Measurements from ENCODE around the gene KLHL40. TPM values are rescaled to one million over a fixed set of nuclear protein-coding genes. Genes with fewer than 3 reads are reported as not detected.

The KLHL40 gene
- polyA plus RNA-seq, 6 donors from 2014 or later, result not detected

DNA sequence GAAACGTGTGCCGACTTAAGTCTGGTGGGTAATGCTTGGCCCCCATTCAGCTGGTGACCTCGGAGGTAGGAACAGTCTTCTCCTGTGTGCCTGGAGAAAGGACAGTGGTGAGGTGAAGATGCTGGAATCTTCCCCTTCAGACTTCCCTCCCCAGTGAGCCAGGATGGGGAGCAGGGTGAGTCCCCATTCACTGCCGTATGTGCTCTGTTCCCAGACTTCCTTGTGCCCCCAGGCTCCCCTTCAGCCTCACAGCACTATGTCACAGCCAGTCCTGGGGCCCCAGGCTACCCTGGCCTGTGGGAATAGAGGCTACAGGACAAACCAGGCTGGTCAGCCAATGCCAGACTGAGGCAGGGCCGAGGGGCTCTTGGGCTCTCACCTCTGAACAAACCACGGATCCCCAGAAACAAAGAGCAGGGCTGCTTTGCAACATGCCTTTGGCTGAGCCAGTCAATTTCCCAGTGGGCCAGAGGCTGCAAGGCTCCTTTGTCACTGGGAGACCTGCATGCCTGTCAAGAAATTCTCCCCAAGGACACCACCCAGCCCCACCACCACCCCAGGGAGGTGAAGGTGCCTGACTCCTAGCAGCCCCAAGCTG lies 49.0 kb downstream of the KLHL40 start:
- Mint-ChIP-seq H3K27ac (peak overlapping the region in 1 of 6 donors; percentile 37), H3K4me3 (no peak overlapping the region), H3K9me3 (peaks cover 0 to 2% (median 0%) of the 10 kb centered on the region in 7 donors), H3K27me3 (peaks cover 0 to 4% (median 0%) of the 10 kb centered on the region in 3 donors), H3K4me1 (peaks cover 7 to 11% (median 9%) of the 10 kb centered on the region in 3 donors), H3K36me3 (no peaks in the 10 kb centered on the region)
- no peak for ATAC-seq (ENCODE audit: low read depth in 2 of 2)
- no peak for DNase-seq

DNA sequence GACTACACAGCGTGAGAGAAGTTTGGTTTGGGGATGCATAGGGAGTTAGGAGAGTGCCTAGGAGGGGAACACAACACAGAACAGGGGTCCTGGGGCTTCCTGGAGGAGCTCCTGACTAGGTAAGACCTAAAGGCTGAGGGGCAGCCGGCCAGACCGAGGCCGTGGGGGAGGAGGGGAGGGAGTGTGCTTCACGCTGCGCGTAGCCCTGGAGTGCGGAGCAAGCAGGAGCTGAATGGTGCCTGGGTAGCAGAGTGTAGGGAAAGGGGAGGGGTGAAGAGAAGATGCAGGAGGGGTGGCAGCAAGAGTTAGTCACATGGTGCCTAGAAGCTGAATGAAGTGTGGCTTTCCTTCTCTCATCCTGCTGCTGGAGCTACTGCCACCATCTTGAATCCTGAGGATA lies 49.7 kb downstream of the KLHL40 start:
- peaks cover 0 to 2% (median 0%) of the 10 kb centered on the region in 7 donors for H3K9me3 Mint-ChIP-seq
- H3K4me3 Mint-ChIP-seq, result no peak overlapping the region
- H3K36me3 Mint-ChIP-seq, result no peaks in the 10 kb centered on the region
- H3K27me3 Mint-ChIP-seq, result no peaks in the 10 kb centered on the region
- peaks cover 7 to 16% (median 13%) of the 10 kb centered on the region in 3 donors for H3K4me1 Mint-ChIP-seq
- H3K27ac Mint-ChIP-seq, result peak overlapping the region in 1 of 6 donors; percentile 65
- no peak for ATAC-seq (ENCODE audit: low read depth in 2 of 2)
- DNase-seq, result no peak

DNA sequence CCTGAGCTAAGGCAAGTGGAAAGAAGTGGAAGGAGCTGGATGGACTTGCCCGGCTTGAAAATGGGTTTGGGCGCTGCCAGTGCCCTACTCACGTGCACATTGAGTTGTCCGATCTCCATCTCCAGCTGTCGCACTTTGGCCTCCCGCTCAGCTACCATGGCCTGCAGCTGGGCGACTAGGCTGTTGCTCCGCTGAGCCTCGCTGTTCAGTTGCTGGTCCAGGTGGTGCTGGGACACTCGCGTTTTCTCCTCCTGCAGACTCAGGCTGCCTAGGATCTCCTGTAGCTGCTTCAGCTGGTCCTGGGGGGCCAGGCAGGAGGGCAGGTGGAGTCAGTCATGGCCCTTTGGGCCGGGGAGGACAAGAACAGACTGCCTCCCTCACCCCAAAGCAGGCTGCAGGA lies 50.3 kb downstream of the KLHL40 start:
- Mint-ChIP-seq H3K4me3 (no peak overlapping the region), H3K9me3 (peaks cover 0 to 2% (median 0%) of the 10 kb centered on the region in 7 donors), H3K27me3 (no peaks in the 10 kb centered on the region), H3K27ac (no peak overlapping the region), H3K4me1 (peaks cover 7 to 16% (median 13%) of the 10 kb centered on the region in 3 donors), H3K36me3 (no peaks in the 10 kb centered on the region)
- DNase-seq (no peak), ATAC-seq (ENCODE audit: low read depth in 2 of 2) (no peak)

DNA sequence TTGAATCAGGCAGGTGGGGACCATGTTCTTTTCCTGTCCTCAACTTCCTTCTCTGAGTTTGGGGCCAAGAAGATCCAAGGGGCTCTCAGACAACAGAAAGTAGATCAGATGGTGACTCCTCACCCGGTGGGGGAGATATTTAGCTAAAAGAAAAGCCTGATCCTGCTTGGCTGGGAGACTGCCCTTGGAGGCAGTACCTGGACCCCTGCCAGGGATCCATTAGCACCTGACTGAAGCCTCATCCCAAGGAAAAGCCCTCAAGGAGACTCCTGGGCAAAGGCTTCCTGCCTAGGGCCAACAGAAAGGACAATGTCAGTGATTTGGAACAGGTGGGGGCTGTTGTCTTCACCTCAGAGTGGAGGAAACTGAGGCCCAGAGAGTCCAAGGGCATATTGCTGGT lies 50.7 kb downstream of the KLHL40 start:
- Mint-ChIP-seq H3K4me3 (no peak overlapping the region), H3K27me3 (no peaks in the 10 kb centered on the region), H3K36me3 (no peaks in the 10 kb centered on the region), H3K4me1 (peaks cover 7 to 16% (median 13%) of the 10 kb centered on the region in 3 donors), H3K27ac (no peak overlapping the region), H3K9me3 (peaks cover 0 to 2% (median 0%) of the 10 kb centered on the region in 7 donors)
- ATAC-seq (ENCODE audit: low read depth in 2 of 2), result no peak
- no peak for DNase-seq

DNA sequence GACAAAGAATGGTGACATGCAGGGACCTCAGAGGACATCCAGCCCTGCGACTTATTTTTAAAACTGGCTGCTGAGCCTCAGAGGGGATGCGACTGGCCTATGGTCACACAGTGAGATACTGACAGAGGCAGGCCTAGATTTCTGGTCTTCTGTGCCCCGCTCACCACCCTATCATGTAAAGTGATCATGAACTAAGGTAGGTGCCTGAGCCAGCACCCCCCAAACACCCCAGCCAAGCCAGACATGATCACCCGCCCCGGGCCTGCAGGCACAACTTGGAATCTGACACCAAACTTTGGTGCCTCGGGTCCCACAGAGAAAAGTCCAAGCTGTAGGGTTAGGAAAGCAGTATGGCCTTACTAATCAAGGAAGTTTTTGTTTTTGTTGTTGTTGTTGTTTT lies 51.2 kb downstream of the KLHL40 start:
- Mint-ChIP-seq H3K4me3 (no peak overlapping the region), H3K4me1 (peaks cover 7 to 16% (median 13%) of the 10 kb centered on the region in 3 donors), H3K27ac (no peak overlapping the region), H3K9me3 (peaks cover 0 to 2% (median 0%) of the 10 kb centered on the region in 7 donors), H3K36me3 (no peaks in the 10 kb centered on the region), H3K27me3 (no peaks in the 10 kb centered on the region)
- DNase-seq (no peak), ATAC-seq (ENCODE audit: low read depth in 2 of 2) (no peak)

DNA sequence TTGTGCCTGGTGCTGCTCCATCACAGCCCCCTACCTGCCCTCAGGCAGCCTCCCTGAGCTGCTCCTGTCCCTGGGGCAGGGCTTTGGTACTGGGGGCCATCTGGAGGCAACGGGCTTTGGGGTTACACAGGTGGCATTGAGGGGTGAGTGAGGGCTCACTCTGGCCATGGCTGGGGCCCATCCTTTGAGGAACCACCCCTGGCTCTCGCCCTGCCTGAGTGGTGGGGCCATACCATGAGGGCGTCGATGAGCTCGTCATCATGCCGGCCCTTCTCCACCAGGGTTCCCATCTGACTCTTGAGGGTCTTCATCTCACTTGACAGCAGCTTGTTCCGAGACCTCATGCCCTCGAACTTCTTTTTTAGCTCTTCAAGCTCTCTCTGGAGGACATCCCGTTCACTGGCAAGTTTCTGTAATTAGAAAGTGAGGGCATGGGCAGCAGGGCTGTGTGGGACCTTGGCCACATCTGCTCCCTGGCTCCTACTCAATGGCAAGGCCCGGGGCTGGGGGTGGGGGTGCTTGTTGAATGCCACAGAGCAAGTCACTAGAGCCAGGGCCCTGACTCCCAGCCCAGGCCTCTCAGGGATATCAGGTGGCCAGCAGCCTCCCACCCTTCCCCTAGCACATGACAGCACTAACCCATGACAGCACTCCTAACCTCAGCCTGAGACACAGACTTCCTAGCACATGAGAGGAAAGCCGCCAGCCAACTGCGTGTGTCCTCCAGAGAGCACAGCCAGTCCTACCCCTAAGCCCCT lies 54.2 kb downstream of the KLHL40 start:
- Mint-ChIP-seq H3K27ac (peak overlapping the region in 2 of 6 donors; percentile 62 to 87), H3K4me1 (peaks cover 7 to 17% (median 16%) of the 10 kb centered on the region in 3 donors), H3K9me3 (peaks cover 0 to 2% (median 0%) of the 10 kb centered on the region in 7 donors), H3K27me3 (no peaks in the 10 kb centered on the region), H3K36me3 (no peaks in the 10 kb centered on the region), H3K4me3 (no peak overlapping the region)
- no peak for ATAC-seq (ENCODE audit: low read depth in 2 of 2)
- no peak for DNase-seq

DNA sequence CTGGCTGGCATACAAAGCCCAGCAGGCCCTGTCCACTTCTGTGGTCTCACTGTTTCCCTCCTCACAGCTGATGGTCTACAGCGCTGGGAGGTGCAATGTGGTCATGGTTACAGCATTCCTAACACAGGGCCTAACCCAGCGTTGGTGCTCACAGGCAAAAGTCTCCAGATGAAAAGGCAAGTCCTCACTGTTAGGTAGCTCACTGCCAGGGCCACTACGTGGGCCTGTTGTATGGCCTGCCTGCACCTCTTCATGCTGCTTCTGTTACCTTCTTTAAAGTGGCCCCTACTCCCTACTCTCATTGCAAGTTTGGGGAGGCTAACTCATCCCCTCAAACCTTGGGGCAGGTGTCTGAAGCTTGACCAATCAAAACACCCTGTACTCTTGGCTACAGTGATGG lies 56.5 kb downstream of the KLHL40 start:
- DNase-seq, result no peak
- Mint-ChIP-seq H3K27ac (peak overlapping the region in 1 of 6 donors; percentile 8), H3K4me1 (peaks cover 7 to 17% (median 16%) of the 10 kb centered on the region in 3 donors), H3K4me3 (no peak overlapping the region), H3K9me3 (peaks cover 0 to 2% (median 0%) of the 10 kb centered on the region in 7 donors), H3K27me3 (no peaks in the 10 kb centered on the region), H3K36me3 (no peaks in the 10 kb centered on the region)
- ATAC-seq (ENCODE audit: low read depth in 2 of 2), result no peak

Other genes starting within 250 kb of the KLHL40 start
- gene VIPR1, start 182.9 kb upstream of the KLHL40 start, polyA plus RNA-seq (ENCODE audit: low read depth in 6 of 6), result 1 to 10 TPM in 2 of 6 donors, under 1 TPM in 3, not detected in 1; 0.57 to 3.0 (median 0.69) TPM
- 10 to 100 TPM; 25.1 to 39.0 (median 31.3) TPM for gene SEC22C, start 103.6 kb upstream of the KLHL40 start, polyA plus RNA-seq (ENCODE audit: low read depth in 6 of 6)
- gene SS18L2, start 94.7 kb upstream of the KLHL40 start, polyA plus RNA-seq (ENCODE audit: low read depth in 6 of 6), result 100 to 1,000 TPM; 111 to 142 (median 131) TPM
- 10 to 100 TPM in 1 of 6 donors, 1 to 10 TPM in 5; 6.2 to 21.9 (median 8.4) TPM for gene NKTR, start 84.9 kb upstream of the KLHL40 start, polyA plus RNA-seq (ENCODE audit: low read depth in 6 of 6)
- not detected for gene ZBTB47, start 31.8 kb upstream of the KLHL40 start, polyA plus RNA-seq (ENCODE audit: low read depth in 6 of 6)
- not detected for gene HHATL, start 17.3 kb downstream of the KLHL40 start, polyA plus RNA-seq (ENCODE audit: low read depth in 6 of 6)
- 1 to 10 TPM in 1 of 6 donors, under 1 TPM in 4, not detected in 1; 0.39 to 1.2 (median 0.56) TPM for gene CCDC13, start 87.7 kb downstream of the KLHL40 start, polyA plus RNA-seq (ENCODE audit: low read depth in 6 of 6)
- 10 to 100 TPM; 47.7 to 83.7 (median 65.3) TPM for gene HIGD1A, start 119.0 kb downstream of the KLHL40 start, polyA plus RNA-seq (ENCODE audit: low read depth in 6 of 6)
- under 1 TPM in 4 of 6 donors, not detected in 2; 0.10 to 0.28 (median 0.20) TPM for gene ACKR2, start 123.9 kb downstream of the KLHL40 start, polyA plus RNA-seq (ENCODE audit: low read depth in 6 of 6)
- gene CYP8B1, start 190.3 kb downstream of the KLHL40 start, polyA plus RNA-seq (ENCODE audit: low read depth in 6 of 6), result not detected
- not detected for gene ZNF662, start 220.6 kb downstream of the KLHL40 start, polyA plus RNA-seq (ENCODE audit: low read depth in 6 of 6)